HG03196 (cell line): ENCODE data around the gene LRRC56.

Experiments used
- ATAC-seq: cut with Tn5 transposase; IDR thresholded peaks from one replicate; pipeline ENCODE4 v1.9.1; 2021; ENCODE audit not compliant: unreplicated experiment

The LRRC56 gene

DNA sequence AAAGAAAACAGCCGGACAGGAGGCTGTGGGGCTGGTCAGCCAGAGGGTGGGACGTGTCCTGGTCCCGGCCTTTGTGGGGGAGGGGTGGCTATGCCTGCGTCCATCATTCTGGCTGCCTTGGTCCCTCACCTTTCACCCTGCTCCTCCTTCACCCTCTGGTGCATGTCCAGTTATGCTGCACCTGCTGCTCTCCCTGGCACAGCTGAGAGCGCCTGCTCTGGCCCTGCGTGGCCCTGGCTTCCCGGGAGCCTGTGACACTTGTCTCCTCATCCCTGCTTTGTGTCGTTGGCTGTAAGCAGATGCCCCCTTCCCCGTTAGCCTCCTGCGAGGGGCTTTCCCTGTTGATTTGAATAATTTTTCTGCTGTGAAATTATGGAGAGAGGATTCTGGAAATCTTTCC lies 55.6 kb downstream of the LRRC56 start:
- no peak for ATAC-seq

DNA sequence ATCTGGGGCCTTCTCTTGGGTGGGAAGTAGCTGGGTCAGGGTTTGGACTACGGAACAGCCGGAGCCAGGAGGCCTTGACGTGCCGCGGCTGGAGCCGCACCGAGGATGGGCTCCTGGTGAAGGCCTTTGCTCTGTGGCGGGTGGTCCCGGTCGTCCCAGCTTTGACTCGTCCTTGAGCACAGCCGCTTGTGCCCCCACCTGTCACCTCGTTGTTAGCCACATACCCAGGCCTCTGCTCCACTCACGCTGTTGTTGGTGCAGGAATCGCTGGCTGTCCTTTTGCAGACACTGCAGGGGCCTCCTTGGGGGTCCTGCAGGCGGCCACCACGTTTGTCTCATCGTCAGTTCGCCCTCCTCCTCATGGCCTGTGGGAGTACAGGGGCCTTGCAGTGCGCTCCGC lies 56.0 kb downstream of the LRRC56 start:
- ATAC-seq = no peak

DNA sequence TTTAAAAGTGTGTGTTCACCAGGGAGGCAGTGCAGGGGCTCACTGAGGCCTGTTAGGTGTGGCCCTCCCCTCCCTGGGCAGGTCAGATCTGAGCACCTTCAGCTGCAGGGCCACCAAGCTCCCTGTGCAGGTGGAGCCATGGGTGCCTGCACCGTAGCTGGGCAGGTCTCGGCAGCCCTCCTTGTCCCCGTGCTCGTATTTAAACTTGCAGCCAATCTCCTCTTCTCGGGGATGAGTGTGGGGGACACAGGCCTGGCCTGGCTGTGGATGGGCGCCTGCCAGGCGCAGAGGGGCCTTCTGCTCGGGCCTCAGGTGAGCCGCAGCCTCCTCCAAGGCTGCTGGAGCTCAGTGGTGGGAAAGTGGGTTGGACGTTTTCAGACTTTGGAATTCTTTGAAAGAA lies 58.1 kb downstream of the LRRC56 start:
- ATAC-seq = no peak

DNA sequence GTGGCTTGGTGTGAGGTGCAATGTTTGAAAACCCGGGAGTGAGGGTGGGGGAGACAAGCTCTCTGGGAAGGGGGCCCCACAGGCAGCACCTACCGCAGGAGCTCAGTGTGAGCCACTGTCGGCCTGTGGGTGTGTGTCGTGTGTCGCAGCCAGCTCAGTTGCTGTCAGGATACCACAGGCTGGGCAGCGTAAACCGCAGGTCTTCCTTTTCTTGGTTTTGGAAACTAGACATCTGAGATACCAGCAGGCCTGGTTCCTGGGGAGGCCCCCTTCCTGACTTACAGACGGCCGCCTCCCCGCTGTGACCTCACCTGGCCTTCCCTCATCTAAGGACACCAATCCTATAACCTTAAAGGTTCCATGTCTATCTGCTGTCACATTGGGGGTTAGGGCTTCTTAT lies 59.0 kb downstream of the LRRC56 start:
- ATAC-seq = no peak

DNA sequence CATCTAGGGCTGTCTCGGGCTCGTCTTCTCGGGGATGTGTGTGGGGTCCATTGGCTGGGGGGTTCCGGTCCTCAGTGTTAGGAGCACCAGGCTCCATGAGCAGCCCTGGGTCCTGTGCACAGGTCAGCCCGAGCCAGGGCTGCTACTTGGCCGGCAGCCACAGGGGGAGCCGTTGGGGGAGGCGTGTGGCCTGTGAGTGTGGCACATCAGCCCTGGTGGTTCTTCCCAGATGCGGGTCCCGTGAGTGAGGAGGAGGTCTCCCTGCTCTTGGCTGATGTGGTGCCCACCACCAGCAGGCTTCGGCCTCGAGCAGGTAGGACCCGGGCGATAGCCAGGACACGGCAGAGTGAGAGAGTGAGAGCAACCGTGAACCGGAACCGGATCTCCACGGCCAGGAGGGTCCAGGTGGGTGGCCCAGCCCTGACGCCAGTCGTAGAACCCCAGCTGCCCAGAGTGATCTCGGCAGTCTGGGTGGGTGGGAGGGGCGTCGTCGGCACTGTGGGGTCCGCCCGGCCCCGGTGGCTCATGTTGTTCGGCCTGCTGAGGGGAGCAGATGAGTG lies 59.9 kb downstream of the LRRC56 start:
- no peak for ATAC-seq

DNA sequence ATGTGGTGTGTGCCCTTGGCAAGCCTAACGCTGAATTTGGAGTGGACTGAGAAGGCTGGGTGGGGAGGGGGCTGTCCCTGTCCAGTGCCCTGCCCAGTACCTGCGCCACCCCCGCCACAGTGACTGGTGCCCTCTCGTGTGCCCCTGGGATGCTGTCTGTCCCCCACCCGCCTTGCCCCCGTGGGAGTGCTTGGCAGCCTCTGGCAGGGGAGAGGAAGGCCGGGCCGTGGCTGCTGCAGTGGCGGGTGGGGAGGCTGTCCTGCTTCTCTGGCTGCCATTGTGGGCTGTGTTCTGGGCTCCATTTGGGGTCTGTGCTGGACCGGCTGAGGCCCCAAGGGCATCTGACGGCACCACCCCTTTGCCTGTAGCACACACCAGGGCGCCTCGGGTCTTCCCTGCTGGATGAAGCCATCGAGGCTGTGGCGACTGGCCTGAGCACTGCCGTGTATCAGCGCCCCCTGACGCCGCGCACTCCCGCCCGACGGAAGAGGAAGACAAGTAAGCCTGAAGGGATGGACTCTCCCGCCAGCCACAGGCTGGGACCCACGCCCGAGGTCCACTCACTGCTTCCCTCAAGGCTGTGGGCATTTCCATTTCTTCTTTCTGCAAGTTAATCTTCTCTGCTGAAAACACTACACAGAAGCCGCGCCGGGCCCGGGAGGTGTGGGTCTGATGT lies 60.8 kb downstream of the LRRC56 start:
- ATAC-seq = no peak

DNA sequence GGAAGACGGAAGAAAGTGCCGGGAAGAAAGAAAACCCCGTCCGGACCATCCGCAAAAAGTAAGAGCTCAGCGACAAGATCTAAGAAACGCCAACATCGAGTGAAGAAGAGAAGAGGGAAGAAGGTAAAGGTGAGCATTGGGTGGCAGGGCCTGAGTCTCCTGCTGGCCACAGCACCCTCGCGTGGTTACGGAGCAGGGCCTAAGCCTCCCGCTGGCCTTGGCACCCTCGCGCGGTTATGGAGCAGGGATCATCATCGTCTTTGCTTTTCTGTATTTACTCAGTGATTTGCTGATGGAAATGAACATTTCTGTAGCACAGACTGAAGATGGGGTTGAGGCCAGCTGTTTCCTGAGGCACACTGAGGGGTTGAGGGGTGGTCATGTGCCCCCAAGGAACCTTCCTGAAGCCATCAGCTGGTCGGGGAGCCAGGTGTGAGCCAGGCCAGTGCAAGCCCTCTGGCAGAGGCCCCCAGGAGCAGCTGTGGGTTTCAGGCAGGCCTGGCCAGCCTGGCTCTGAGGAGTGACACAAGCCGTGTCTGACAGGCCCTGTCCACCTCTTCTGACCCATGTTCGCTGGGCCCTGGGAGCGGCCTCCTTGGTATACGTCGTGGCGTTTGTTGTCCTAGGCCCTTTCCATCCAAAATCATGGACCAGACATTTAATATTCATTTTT lies 64.4 kb downstream of the LRRC56 start:
- ATAC-seq = no peak

DNA sequence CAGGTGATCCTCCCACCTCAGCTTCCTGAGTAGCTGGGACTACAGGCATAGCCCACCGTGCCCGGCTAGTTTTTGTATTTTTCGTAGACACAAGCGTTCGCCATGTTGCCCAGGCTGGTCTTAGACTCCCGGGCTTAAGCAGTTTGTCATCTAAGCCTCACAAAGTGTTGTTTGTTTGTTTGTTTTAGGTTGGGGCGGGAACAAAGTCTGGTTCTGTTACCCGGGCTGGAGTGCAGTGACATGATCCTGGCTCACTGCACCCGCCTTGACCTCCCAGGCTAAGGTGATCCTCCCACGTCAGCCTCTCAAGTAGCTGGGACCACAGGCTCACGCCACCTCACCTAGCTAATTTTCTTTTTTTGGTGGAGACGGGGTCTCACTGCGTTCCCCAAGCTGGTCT lies 65.8 kb downstream of the LRRC56 start:
- no peak for ATAC-seq
